HepG2 (cell line): ENCODE measurements around the gene LRP10. TPM values are rescaled to one million over a fixed set of nuclear protein-coding genes. Genes with fewer than 3 reads are reported as not detected.
A peak's percentile ranks its signal among the peaks of the same experiment; 100 is the strongest.

ENCODE experiments used
- ARID3A ChIP-seq: IDR thresholded peaks from 2 replicates; pipeline ENCODE4 v1.6.1; 2012; ENCODE audit warnings: low read depth, low read length, improper control_type of control experiment
- ARID5B ChIP-seq: IDR thresholded peaks from 2 replicates; pipeline ENCODE4 v1.4.0; 2020; ENCODE audit warnings: mild to moderate bottlenecking, missing genetic modification reagents
- GATAD2A ChIP-seq: IDR thresholded peaks from 2 replicates; pipeline ENCODE4 v1.6.1; 2016
- KDM3A ChIP-seq: IDR thresholded peaks from 2 replicates; pipeline ENCODE4 v1.6.1; 2018; ENCODE audit warnings: low read depth, missing compliant biosample characterization
- MIER2 ChIP-seq: IDR thresholded peaks from 2 replicates; pipeline ENCODE4 v1.6.1; 2016; ENCODE audit warnings: missing biosample characterization, missing genetic modification reagents
- RFX1 ChIP-seq: fragments of 450-650 bp; IDR thresholded peaks from 2 replicates; pipeline ENCODE4 v1.6.1; 2017
- SMYD3 ChIP-seq: sonication (generic); formaldehyde crosslinking; IDR thresholded peaks from 2 replicates; pipeline ENCODE4 v1.8.1; 2023; ENCODE audit warnings: mild to moderate bottlenecking, missing genetic modification reagents
- SRSF1 ChIP-seq: fragments of 200-400 bp; formaldehyde crosslinking; optimal IDR thresholded peaks from 2 replicates; pipeline ENCODE3; 2017; ENCODE audit warnings: mild to moderate bottlenecking, low read depth, low read length, moderate library complexity
- ZBTB40 ChIP-seq, 2 experiments: fragments of 450-650 bp in 1 of 2; sonication (generic) in 1 of 2; formaldehyde crosslinking in 1 of 2; IDR thresholded peaks; 2 replicates each; pipeline versions ENCODE4 v1.6.1 to v1.8.0; 2016 to 2022; ENCODE audit warnings: antibody characterized with exemption in 1 of 2, mild to moderate bottlenecking in 1 of 2, missing genetic modification reagents in 1 of 2
- ZNF251 ChIP-seq: sonication (generic); formaldehyde crosslinking; IDR thresholded peaks from 2 replicates; pipeline ENCODE4 v1.9.0; 2021; ENCODE audit warnings: mild to moderate bottlenecking, missing genetic modification reagents
- ZNF333 ChIP-seq: sonication (generic); formaldehyde crosslinking; IDR thresholded peaks from 2 replicates; pipeline ENCODE4 v1.4.0; 2020; ENCODE audit warnings: mild to moderate bottlenecking, missing genetic modification reagents, borderline replicate concordance
- ZNF33B ChIP-seq: sonication (generic); formaldehyde crosslinking; IDR thresholded peaks from 2 replicates; pipeline ENCODE4 v1.5.1; 2020; ENCODE audit warnings: mild to moderate bottlenecking, missing genetic modification reagents
- ZNF800 ChIP-seq: sonication (generic); formaldehyde crosslinking; IDR thresholded peaks from 2 replicates; pipeline ENCODE4 v1.4.0; 2020; ENCODE audit warnings: missing genetic modification reagents
- polyA plus RNA-seq, 8 experiments: library from polyadenylated mRNA; depleted of rRNA in 3 of 8; stranded (reverse) in 7 of 8; unstranded in 1 of 8; fragments of >200 nt; fragmentation: Illumina TruSeq in 4 of 8; extraction: Trizol in 4 of 8; gene quantifications; 2 replicates each; pipeline versions ENCODE4 v1.2.1 to v1.2.3, GENCODE V29; 2011 to 2016; ENCODE audit warnings: low read depth in 4 of 8, missing spikeins in 1 of 8, mixed read lengths in 1 of 8; ENCODE audit not compliant: insufficient read depth in 1 of 8
- total RNA-seq, 5 experiments: library from RNA; depleted of rRNA; stranded (reverse); fragments of >200 nt; fragmentation: Illumina TruSeq; extraction: Trizol; gene quantifications; 2 replicates each; pipeline ENCODE4 v1.2.3, GENCODE V29; 2016; ENCODE audit warnings: low read depth in 1 of 5

Gene LRP10
- total and polyA plus RNA-seq, 2 of the 13 experiments (the other 11 are each of a cell fraction or from before 2014, with no cell fraction given): 16.9 to 45.2 TPM

GRCh38 chr14:22822571-22823098 is 48.9 kb upstream of the LRP10 start (continued):
- TF ChIP-seq ARID5B (CRISPR knock-in tag) (peak; percentile 59), SRSF1 (no peak), ZNF33B (CRISPR knock-in tag) (0 out of 2 replicates have a peak, but pooled peaks have one; percentile 6), MIER2 (0 out of 2 replicates have a peak, but pooled peaks have one; percentile 14), RFX1 (no peak), ZBTB40 (IDR thresholded peaks at IDR 0.05) (no peak), ZBTB40 (CRISPR knock-in tag; IDR thresholded peaks at IDR 0.05) (no peak), KDM3A (CRISPR knock-in tag) (peak; percentile 92), ZNF251 (CRISPR knock-in tag) (no peak), ZNF333 (CRISPR knock-in tag) (no peak), ZNF800 (CRISPR knock-in tag) (no peak; the same call in 1 of the 2 replicates), GATAD2A (CRISPR knock-in tag) (peak; percentile 80), SMYD3 (no peak), ARID3A (peak; percentile 83)
